A549 (cell line): ENCODE data around the gene LEKR1. TPM values are rescaled to one million over a fixed set of nuclear protein-coding genes. Genes with fewer than 3 reads are reported as not detected.

Source experiments
- ATAC-seq, 2 experiments: fragments of 200-7000 bp in 1 of 2; fragments of >200 bp in 1 of 2; cut with Nextera tagmentation in 1 of 2; cut with Tn5 transposase in 1 of 2; 3 replicates each; pipeline versions ENCODE4 v1.8.0 to v1.9.1; 2018 to 2020; ENCODE audit warnings: mild to moderate bottlenecking in 1 of 2, moderate library complexity in 1 of 2
- CTCF ChIA-PET: fragments of 300-600 bp; sonication (Branson Sonifier 250); formaldehyde crosslinking; extraction: SDS; loops from one replicate; lab custom pipeline; 2021; ENCODE audit warnings: antibody characterized with exemption, inconsistent platforms; lab: Yijun Ruan, JAX
- POLR2A ChIA-PET: fragments of 350-600 bp; formaldehyde crosslinking; extraction: SDS; loops from one replicate; lab custom pipeline; 2021; ENCODE audit warnings: antibody characterized with exemption, inconsistent platforms; lab: Yijun Ruan, JAX
- DNase-seq, 2 experiments: peaks; one replicate each; pipeline versions ENCODE4 v3.0.0 to v3.0.0-alpha.2; 2011 to 2016; ENCODE audit warnings: low read depth in 1 of 2, low spot score in 1 of 2
- FAIRE-seq: peaks from 2 replicates; lab custom pipeline; 2011; peaks lifted over from hg19 to GRCh38; lab: Jason Lieb, UNC
- H3K27ac ChIP-seq, 2 experiments: fragments of >200 bp; sonication (Bioruptor Twin); formaldehyde crosslinking; 3 replicates each; pipeline ENCODE4 v1.5.1; 2016 to 2017
- H3K4me1 ChIP-seq: fragments of >200 bp; sonication (Bioruptor Twin); formaldehyde crosslinking; 3 replicates; pipeline ENCODE4 v1.6.1; 2016
- H3K4me2 ChIP-seq: fragments of >200 bp; sonication (Bioruptor Twin); formaldehyde crosslinking; 3 replicates; pipeline ENCODE4 v1.6.1; 2016
- H3K4me3 ChIP-seq: fragments of >200 bp; sonication (Bioruptor Twin); formaldehyde crosslinking; 3 replicates; pipeline ENCODE4 v1.5.1; 2016
- H3K9me3 ChIP-seq: fragments of >200 bp; sonication (Bioruptor Twin); formaldehyde crosslinking; 3 replicates; pipeline ENCODE4 v1.6.1; 2016
- BHLHE40 ChIP-seq: IDR thresholded peaks from 2 replicates; pipeline ENCODE4 v1.6.1; 2012; ENCODE audit warnings: low read depth, low read length, inconsistent platforms
- EHMT2 ChIP-seq: fragments of 200-600 bp; sonication (generic); IDR thresholded peaks from 2 replicates; pipeline ENCODE4 v1.6.1; 2016; ENCODE audit warnings: antibody characterized with exemption, low read depth, mild to moderate bottlenecking, moderate library complexity
- ESRRA ChIP-seq: fragments of 150-350 bp; IDR thresholded peaks from 2 replicates; pipeline ENCODE4 v1.6.1; 2014; ENCODE audit warnings: mild to moderate bottlenecking, low read length, borderline replicate concordance
- FOSB ChIP-seq: fragments of 250-450 bp; sonication (Bioruptor Pico); IDR thresholded peaks from 2 replicates; pipeline ENCODE4 v1.5.0; 2020; ENCODE audit warnings: mild to moderate bottlenecking, moderate library complexity
- FOXS1 ChIP-seq: fragments of 250-450 bp; sonication (Bioruptor Pico); IDR thresholded peaks from 2 replicates; pipeline ENCODE4 v1.5.0; 2020; ENCODE audit warnings: mild to moderate bottlenecking, moderate library complexity
- HOXB5 ChIP-seq: fragments of 250-450 bp; sonication (Bioruptor Pico); IDR thresholded peaks from 2 replicates; pipeline ENCODE4 v1.5.0; 2020; ENCODE audit warnings: mild to moderate bottlenecking, moderate library complexity
- KDM1A ChIP-seq: fragments of 200-600 bp; sonication (generic); IDR thresholded peaks from 2 replicates; pipeline ENCODE4 v1.6.1; 2016; ENCODE audit warnings: low read depth, mild to moderate bottlenecking
- KDM5A ChIP-seq: fragments of 200-600 bp; sonication (generic); IDR thresholded peaks from 2 replicates; pipeline ENCODE4 v1.6.1; 2016; ENCODE audit warnings: antibody characterized with exemption, mild to moderate bottlenecking
- MAZ ChIP-seq: fragments of 150-350 bp; IDR thresholded peaks from 2 replicates; pipeline ENCODE4 v1.6.1; 2014; ENCODE audit warnings: antibody characterized with exemption, low read depth, low read length, borderline replicate concordance
- MYC ChIP-seq: IDR thresholded peaks from 2 replicates; pipeline ENCODE4 v1.6.1; 2012; ENCODE audit warnings: mild to moderate bottlenecking, inconsistent platforms, low read length, improper control_type of control experiment, borderline replicate concordance
- PHF8 ChIP-seq: fragments of 200-600 bp; sonication (generic); IDR thresholded peaks from 2 replicates; pipeline ENCODE4 v1.6.1; 2016; ENCODE audit warnings: low read depth, mild to moderate bottlenecking, antibody characterized with exemption, moderate library complexity, borderline replicate concordance
- POLR2A ChIP-seq: IDR thresholded peaks from 2 replicates; pipeline ENCODE4 v1.6.1; 2012; ENCODE audit warnings: mild to moderate bottlenecking, low read length
- POLR2AphosphoS2 ChIP-seq: conservative IDR thresholded peaks from 2 replicates; pipeline ENCODE4 v1.6.1; 2012; ENCODE audit warnings: low read length, improper control_type of control experiment, inconsistent platforms
- RARB ChIP-seq: fragments of 250-450 bp; sonication (Bioruptor Pico); IDR thresholded peaks from 2 replicates; pipeline ENCODE4 v1.8.0; 2021; ENCODE audit warnings: mild to moderate bottlenecking, moderate library complexity
- RFX5 ChIP-seq: fragments of 450-650 bp; IDR thresholded peaks from 2 replicates; pipeline ENCODE4 v1.7.1; 2014; ENCODE audit warnings: antibody characterized with exemption, mild to moderate bottlenecking, moderate library complexity
- RNF2 ChIP-seq: fragments of 200-600 bp; sonication (generic); IDR thresholded peaks from 2 replicates; pipeline ENCODE4 v1.6.1; 2016; ENCODE audit warnings: low read depth, mild to moderate bottlenecking, antibody characterized with exemption, moderate library complexity, borderline replicate concordance
- SREBF2 ChIP-seq: fragments of 450-650 bp; IDR thresholded peaks from 2 replicates; pipeline ENCODE4 v1.6.1; 2014; ENCODE audit warnings: mild to moderate bottlenecking, moderate library complexity
- TFCP2L1 ChIP-seq: fragments of 250-450 bp; sonication (Bioruptor Pico); IDR thresholded peaks from 2 replicates; pipeline ENCODE4 v1.5.0; 2021; ENCODE audit warnings: mild to moderate bottlenecking
- ZSCAN20 ChIP-seq: fragments of 250-450 bp; sonication (Bioruptor Pico); IDR thresholded peaks from 2 replicates; pipeline ENCODE4 v1.8.0; 2022; ENCODE audit warnings: mild to moderate bottlenecking, moderate library complexity
- WGBS: methylation state at CpG from one replicate; pipeline ENCODE4 v1.1.6; 2017; ENCODE audit errors: missing lambda C conversion rate; 5-methylcytosine and 5-hydroxymethylcytosine counted together
- polyA plus RNA-seq, 4 experiments: library from polyadenylated mRNA; depleted of rRNA in 3 of 4; stranded (reverse); fragments of >200 nt; fragmentation: RNase III in 1 of 4; extraction: RNeasy Plus Mini Kit Qiagen cat#74134 plus additional on column Dnase treatment in 1 of 4; gene quantifications; 2 replicates in 3 of 4; 3 replicates in 1 of 4; pipeline ENCODE4 v1.2.3, GENCODE V29; 2011 to 2017
- TF ChIP-seq, protein P1 (sequence below): fragments of 450-650 bp; IDR thresholded peaks from 2 replicates; pipeline ENCODE4 v1.6.1; 2014; ENCODE audit warnings: antibody characterized with exemption
- TF ChIP-seq, protein P2 (sequence below): fragments of >200 bp; sonication (Bioruptor Twin); formaldehyde crosslinking; IDR thresholded peaks from 3 replicates; pipeline ENCODE4 v1.6.1; 2016
- TF ChIP-seq, protein P3 (sequence below): IDR thresholded peaks from 2 replicates; pipeline ENCODE4 v1.6.1; 2012

Gene LEKR1
- polyA plus RNA-seq, 2 of the 4 experiments (the other 2 are of a cell fraction) = 1.3 to 1.4 TPM

- TF ChIP-seq MYC = no peak
Observed at GRCh38 chr3:157026091-157026490, 199.9 kb downstream of the LEKR1 start (continued).

- ATAC-seq = no peak
Observed at GRCh38 chr3:157027861-157028745, 201.9 kb downstream of the LEKR1 start.

GRCh38 chr3:157029365-157029790 lies 203.2 kb downstream of the LEKR1 start:
- WGBS = 48% methylated on average over 3 of the region's 3 CpGs
- TF ChIP-seq SREBF2 (no peak), MAZ (no peak), POLR2AphosphoS2 (no peak), POLR2A (no peak), ESRRA (no peak), HOXB5 (no peak), RFX5 (no peak), BHLHE40 (no peak), KDM1A (no peak)
- TF ChIP-seq, protein P1, sequence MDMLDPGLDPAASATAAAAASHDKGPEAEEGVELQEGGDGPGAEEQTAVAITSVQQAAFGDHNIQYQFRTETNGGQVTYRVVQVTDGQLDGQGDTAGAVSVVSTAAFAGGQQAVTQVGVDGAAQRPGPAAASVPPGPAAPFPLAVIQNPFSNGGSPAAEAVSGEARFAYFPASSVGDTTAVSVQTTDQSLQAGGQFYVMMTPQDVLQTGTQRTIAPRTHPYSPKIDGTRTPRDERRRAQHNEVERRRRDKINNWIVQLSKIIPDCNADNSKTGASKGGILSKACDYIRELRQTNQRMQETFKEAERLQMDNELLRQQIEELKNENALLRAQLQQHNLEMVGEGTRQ = no peak
- TF ChIP-seq, all 56 proteins: peak for 0
- Histone ChIP-seq H3K4me1 (no peaks in the 10 kb centered on the region), H3K27ac (no peak overlapping the region), H3K4me3 (no peak overlapping the region), H3K4me2 (no peak overlapping the region), H3K9me3 (no peaks in the 10 kb centered on the region)
- CTCF ChIA-PET = no interaction called here
- no peak for FAIRE-seq
- no peak for DNase-seq
- ATAC-seq = no peak
- POLR2A ChIA-PET = no interaction called here

More at GRCh38 chr3:157027861-157028745, 201.9 kb downstream of the LEKR1 start:
- H3K9me3 ChIP-seq = no peaks in the 10 kb centered on the region
- POLR2A ChIA-PET = no interaction called here
- no peaks in the 10 kb centered on the region for H3K4me1 ChIP-seq
- CTCF ChIA-PET = interaction anchor here (1.0 kb wide), 1 partner anchor 51 kb away, joined by 5 read pairs; no protein-coding TSS in a partner anchor
- DNase-seq (no peak), FAIRE-seq (peak; percentile 56)
- H3K4me3 ChIP-seq = no peak overlapping the region
- H3K27ac ChIP-seq = no peak overlapping the region
- WGBS = 64% methylated on average over 7 of the region's 7 CpGs
- TF ChIP-seq ESRRA = no peak
- no peak for TF ChIP-seq PHF8
- no peak for TF ChIP-seq HOXB5
- no peak for TF ChIP-seq FOSB (CRISPR knock-in tag)
- TF ChIP-seq, protein P2, sequence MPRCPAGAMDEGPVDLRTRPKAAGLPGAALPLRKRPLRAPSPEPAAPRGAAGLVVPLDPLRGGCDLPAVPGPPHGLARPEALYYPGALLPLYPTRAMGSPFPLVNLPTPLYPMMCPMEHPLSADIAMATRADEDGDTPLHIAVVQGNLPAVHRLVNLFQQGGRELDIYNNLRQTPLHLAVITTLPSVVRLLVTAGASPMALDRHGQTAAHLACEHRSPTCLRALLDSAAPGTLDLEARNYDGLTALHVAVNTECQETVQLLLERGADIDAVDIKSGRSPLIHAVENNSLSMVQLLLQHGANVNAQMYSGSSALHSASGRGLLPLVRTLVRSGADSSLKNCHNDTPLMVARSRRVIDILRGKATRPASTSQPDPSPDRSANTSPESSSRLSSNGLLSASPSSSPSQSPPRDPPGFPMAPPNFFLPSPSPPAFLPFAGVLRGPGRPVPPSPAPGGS = no peak
- no peak for TF ChIP-seq RFX5
- TF ChIP-seq MYC = no peak
- TF ChIP-seq RARB (CRISPR knock-in tag) = no peak
- no peak for TF ChIP-seq FOXS1 (CRISPR knock-in tag)
- no peak overlapping the region for H3K4me2 ChIP-seq

DNA sequence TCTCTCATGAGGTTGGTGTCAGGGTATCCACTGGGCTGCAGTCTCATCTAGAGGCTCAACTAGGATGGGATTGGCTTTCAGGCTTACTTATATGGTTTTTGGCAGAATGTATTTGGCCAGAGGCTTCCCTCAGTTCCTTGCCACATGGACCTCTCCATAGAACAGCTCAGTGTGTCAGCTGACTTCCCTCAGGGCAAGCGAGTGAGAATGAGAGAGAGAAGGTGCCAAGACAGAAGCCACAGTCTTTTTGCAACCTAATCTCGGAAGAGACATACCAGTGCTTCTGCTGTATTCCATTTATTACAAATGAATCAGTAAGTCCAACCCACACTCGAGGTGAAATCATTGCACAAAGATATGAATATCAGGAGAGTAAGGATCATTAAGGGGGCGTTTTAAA lies 204.6 kb downstream of the LEKR1 start:
- FAIRE-seq = no peak
- H3K4me3 ChIP-seq = no peak overlapping the region
- no peaks in the 10 kb centered on the region for H3K9me3 ChIP-seq
- DNase-seq = no peak
- no peak overlapping the region for H3K27ac ChIP-seq
- POLR2A ChIA-PET = no interaction called here
- no peaks in the 10 kb centered on the region for H3K4me1 ChIP-seq
- H3K4me2 ChIP-seq = no peak overlapping the region
- TF ChIP-seq MAZ (no peak), TFCP2L1 (CRISPR knock-in tag) (no peak), ZSCAN20 (CRISPR knock-in tag) (no peak), EHMT2 (no peak), POLR2A (no peak), SREBF2 (no peak), KDM5A (no peak), RNF2 (no peak)
- TF ChIP-seq, protein P2 = no peak
- TF ChIP-seq, protein P3, sequence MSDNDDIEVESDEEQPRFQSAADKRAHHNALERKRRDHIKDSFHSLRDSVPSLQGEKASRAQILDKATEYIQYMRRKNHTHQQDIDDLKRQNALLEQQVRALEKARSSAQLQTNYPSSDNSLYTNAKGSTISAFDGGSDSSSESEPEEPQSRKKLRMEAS = no peak
- ATAC-seq = no peak
- CTCF ChIA-PET = no interaction called here
- WGBS = 41% methylated on average over 4 of the region's 4 CpGs
